ENCODE results near the gene PRR20G.

DNA sequence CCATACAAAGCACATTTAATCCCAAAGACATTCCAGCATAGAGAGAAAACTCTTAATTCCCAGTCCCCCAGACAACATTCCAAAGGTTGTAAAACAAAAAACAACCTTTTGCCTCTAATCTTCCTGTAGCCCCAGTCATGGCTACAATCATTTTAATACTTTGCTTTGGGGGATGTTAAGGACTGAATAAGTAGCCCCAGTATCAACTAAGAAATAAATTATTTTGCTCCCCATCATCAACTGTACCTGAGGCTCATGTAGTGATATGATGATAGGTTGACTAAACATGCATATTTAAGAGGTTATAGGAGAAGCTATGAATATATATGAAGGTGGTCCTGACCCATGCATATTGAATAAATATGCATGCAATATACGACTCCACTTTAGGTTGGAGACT is 40.6 kb downstream of the PRR20G start:
- TF ChIP-seq, protein P1, sequence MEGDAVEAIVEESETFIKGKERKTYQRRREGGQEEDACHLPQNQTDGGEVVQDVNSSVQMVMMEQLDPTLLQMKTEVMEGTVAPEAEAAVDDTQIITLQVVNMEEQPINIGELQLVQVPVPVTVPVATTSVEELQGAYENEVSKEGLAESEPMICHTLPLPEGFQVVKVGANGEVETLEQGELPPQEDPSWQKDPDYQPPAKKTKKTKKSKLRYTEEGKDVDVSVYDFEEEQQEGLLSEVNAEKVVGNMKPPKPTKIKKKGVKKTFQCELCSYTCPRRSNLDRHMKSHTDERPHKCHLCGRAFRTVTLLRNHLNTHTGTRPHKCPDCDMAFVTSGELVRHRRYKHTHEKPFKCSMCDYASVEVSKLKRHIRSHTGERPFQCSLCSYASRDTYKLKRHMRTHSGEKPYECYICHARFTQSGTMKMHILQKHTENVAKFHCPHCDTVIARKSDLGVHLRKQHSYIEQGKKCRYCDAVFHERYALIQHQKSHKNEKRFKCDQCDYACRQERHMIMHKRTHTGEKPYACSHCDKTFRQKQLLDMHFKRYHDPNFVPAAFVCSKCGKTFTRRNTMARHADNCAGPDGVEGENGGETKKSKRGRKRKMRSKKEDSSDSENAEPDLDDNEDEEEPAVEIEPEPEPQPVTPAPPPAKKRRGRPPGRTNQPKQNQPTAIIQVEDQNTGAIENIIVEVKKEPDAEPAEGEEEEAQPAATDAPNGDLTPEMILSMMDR (IDR thresholded peaks at IDR 0.05), result no peak
- TF ChIP-seq POLR2A (IDR thresholded peaks at IDR 0.05) (no peak), POLR2AphosphoS5 (IDR thresholded peaks at IDR 0.05) (no peak)
